ENCODE measurements around the gene ACACB.

Gene ACACB

DNA sequence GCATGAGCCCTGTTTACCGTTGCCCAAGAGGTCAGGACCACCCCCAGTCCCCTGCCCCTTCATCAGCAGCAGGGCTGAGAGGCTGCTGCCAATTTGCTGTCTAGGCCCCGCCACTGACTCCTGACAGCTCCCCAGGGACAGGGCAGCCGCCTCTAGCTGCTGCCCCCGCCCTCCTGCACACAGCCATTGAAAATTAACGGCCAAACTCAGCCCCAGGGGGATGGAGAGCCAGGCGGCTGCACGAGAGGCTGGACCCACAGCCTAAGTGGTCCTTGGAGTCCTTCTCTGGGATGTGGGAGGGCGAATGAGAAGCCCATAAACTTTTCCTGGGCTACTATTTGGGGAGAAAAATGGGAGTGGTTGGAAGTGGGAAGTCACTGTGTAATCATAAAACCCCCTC, 188.1 kb downstream of the ACACB start:
- no peak overlapping the region for H3K4me3 ChIP-seq (ENCODE audit: low read length)
- no peak for DNase-seq (ENCODE audit: low read depth, low spot score)

DNA sequence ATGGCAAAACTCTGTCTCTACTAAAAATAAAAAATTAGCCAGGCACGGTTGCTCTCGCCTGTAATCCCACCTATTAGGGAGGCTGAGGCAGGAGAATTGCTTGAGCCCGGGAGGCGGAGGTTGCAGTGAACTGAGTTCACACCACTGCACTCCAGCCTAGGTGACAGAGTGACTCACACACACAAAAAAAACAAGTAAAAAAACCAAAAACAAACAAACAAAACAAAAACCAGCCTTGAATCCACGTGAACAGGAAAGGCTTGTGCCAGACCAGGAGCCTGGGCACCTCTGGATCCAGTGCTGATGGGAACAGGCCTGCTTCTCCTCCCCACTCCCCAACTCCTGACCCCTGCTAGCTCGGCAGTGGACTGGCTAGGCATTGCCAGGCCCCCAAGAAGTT, 189.2 kb downstream of the ACACB start:
- DNase-seq (ENCODE audit: low read depth, low spot score) = no peak
- H3K4me3 ChIP-seq (ENCODE audit: low read length) = no peak overlapping the region

- no peak for DNase-seq (ENCODE audit: low read depth, low spot score)
Measured at GRCh38 chr12:109307051-109307450, 190.7 kb downstream of the ACACB start.

GRCh38 chr12:109308534-109309380, 192.4 kb downstream of the ACACB start, which contains the start of gene FOXN4:
Gene FOXN4, minus strand, starts transcription at chr12:109309284. Its CDS starts 963 bp downstream, at chr12:109308321.
- DNase-seq (ENCODE audit: low read depth, low spot score) = no peak
- peak within 1 kb of the TSS; percentile 40 for H3K4me3 ChIP-seq (ENCODE audit: low read length)

More at GRCh38 chr12:109307051-109307450, 190.7 kb downstream of the ACACB start:
- H3K4me3 ChIP-seq (ENCODE audit: low read length) = no peak overlapping the region

- peak overlapping the region; percentile 40 for H3K4me3 ChIP-seq (ENCODE audit: low read length)
- DNase-seq (ENCODE audit: low read depth, low spot score) = no peak
Measured at GRCh38 chr12:109309381-109310246, 193.2 kb downstream of the ACACB start.

GRCh38 chr12:109310247-109311125, 194.1 kb downstream of the ACACB start:
- peak overlapping the region; percentile 39 for H3K4me3 ChIP-seq (ENCODE audit: low read length)
- DNase-seq (ENCODE audit: low read depth, low spot score) = no peak
